ENCODE measurements around the gene TAC3. TPM values are rescaled to one million over a fixed set of nuclear protein-coding genes. Genes with fewer than 3 reads are reported as not detected.
"Not testable (repeated sequence)": the region's sequence is repeated elsewhere in the genome, so short reads cannot be mapped to it uniquely, and the experiment has no call there.

TAC3 gene
- total RNA-seq, 1 donor from 2014 or later, result not detected

DNA sequence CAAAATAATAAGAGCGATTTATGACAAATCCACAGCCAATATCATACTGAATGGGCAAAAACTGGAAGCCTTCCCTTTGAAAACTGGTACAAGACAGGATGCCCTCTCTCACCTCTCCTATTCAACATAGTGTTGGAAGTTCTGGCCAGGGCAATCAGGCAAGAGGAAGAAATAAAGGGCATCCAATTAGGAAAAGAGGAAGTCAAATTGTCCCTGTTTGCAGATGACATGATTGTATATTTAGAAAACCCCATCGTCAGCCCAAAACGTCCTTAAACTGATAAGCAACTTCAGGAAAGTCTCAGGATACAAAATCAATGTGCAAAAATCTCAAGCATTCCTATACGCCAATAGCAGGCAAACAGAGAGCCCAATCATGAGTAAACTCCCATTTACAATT lies 54.1 kb downstream of the TAC3 start:
- DNase-seq (ENCODE audit: low spot score in 2 of 2); H3K4me1 ChIP-seq; intact Hi-C loops (cut with DNase I); H3K4me3 ChIP-seq; H3K36me3 ChIP-seq; H3K27me3 ChIP-seq; H3K27ac ChIP-seq: not testable (repeated sequence)
- peaks cover 0 to 17% of the 10 kb centered on the region in 2 donors for H3K9me3 ChIP-seq

Other genes starting within 250 kb of the TAC3 start
- not detected for gene SDR9C7, start 82.1 kb downstream of the TAC3 start, total RNA-seq
- 5.6 TPM for gene RDH16, start 58.9 kb downstream of the TAC3 start, total RNA-seq
- gene ZBTB39, start 10.0 kb downstream of the TAC3 start, total RNA-seq, result 5.9 TPM
- not detected for gene MYO1A, start 33.6 kb upstream of the TAC3 start, total RNA-seq
- 7.7 TPM for gene NEMP1, start 62.3 kb upstream of the TAC3 start, total RNA-seq
- 50.9 TPM for gene NAB2, start 72.6 kb upstream of the TAC3 start, total RNA-seq
- gene STAT6, start 94.8 kb upstream of the TAC3 start, total RNA-seq, result 188 TPM
- 708 TPM for gene LRP1, start 112.0 kb upstream of the TAC3 start, total RNA-seq
- not detected for gene LRP1-AS, start 131.1 kb upstream of the TAC3 start, total RNA-seq
- gene NXPH4, start 200.3 kb upstream of the TAC3 start, total RNA-seq, result not detected
- 136 TPM for gene SHMT2, start 213.2 kb upstream of the TAC3 start, total RNA-seq
- gene STAC3, start 234.7 kb upstream of the TAC3 start, total RNA-seq, result not detected

All from ascending aorta (tissue), 2 donors.